Mesendoderm (in vitro differentiated cells): ENCODE measurements around the gene C17orf113.
A peak's percentile ranks its signal among the peaks of the same experiment; 100 is the strongest.

Source experiments
- DNase-seq: peaks from one replicate; pipeline ENCODE4 v3.0.0; 2013
- H2AK5ac ChIP-seq: 2 replicates; pipeline ENCODE4 v1.6.1; 2013; ENCODE audit warnings: low read length, inconsistent platforms
- H2BK120ac ChIP-seq: 2 replicates; pipeline ENCODE4 v1.6.1; 2013; ENCODE audit warnings: low read depth, mild to moderate bottlenecking, low read length, moderate library complexity, mixed read lengths
- H2BK15ac ChIP-seq: replicated peaks from 2 replicates; pipeline ENCODE4 v1.6.1; 2013; ENCODE audit warnings: low read depth, mild to moderate bottlenecking, moderate library complexity
- H2BK5ac ChIP-seq: 2 replicates; pipeline ENCODE4 v1.6.1; 2013; ENCODE audit warnings: low read length, inconsistent platforms
- H3K18ac ChIP-seq: 2 replicates; pipeline ENCODE4 v1.6.1; 2013; ENCODE audit warnings: mild to moderate bottlenecking, low read length, mixed read lengths
- H3K23ac ChIP-seq: one replicate; pipeline ENCODE4 v1.6.1; 2013; ENCODE audit warnings: low read length
- H3K27ac ChIP-seq: 2 replicates; pipeline ENCODE4 v1.5.1; 2013; ENCODE audit warnings: low read depth, mild to moderate bottlenecking, inconsistent platforms, low read length, moderate library complexity
- H3K27me3 ChIP-seq: 2 replicates; pipeline ENCODE4 v1.6.1; 2013; ENCODE audit warnings: low read length, control low read depth, mild to moderate bottlenecking, inconsistent platforms; ENCODE audit not compliant: insufficient read depth, poor library complexity
- H3K36me3 ChIP-seq: 2 replicates; pipeline ENCODE4 v1.6.1; 2013; ENCODE audit warnings: low read length, inconsistent platforms; ENCODE audit not compliant: control insufficient read depth, insufficient read depth
- H3K4ac ChIP-seq: one replicate; pipeline ENCODE4 v1.6.1; 2013; ENCODE audit warnings: low read depth, mild to moderate bottlenecking, low read length, moderate library complexity
- H3K4me1 ChIP-seq: 2 replicates; pipeline ENCODE4 v1.6.1; 2013; ENCODE audit warnings: low read depth, low read length, inconsistent platforms; ENCODE audit not compliant: control insufficient read depth
- H3K4me2 ChIP-seq: 2 replicates; pipeline ENCODE4 v1.6.1; 2013; ENCODE audit warnings: low read length
- H3K4me3 ChIP-seq: 2 replicates; pipeline ENCODE4 v1.5.1; 2013; ENCODE audit warnings: mild to moderate bottlenecking, low read length
- H3K56ac ChIP-seq: one replicate; pipeline ENCODE4 v1.6.1; 2013; ENCODE audit warnings: low read length
- H3K79me1 ChIP-seq: 2 replicates; pipeline ENCODE4 v1.6.1; 2013; ENCODE audit warnings: low read length, inconsistent platforms
- H3K79me2 ChIP-seq: 2 replicates; pipeline ENCODE4 v1.6.1; 2013; ENCODE audit warnings: mild to moderate bottlenecking, low read length; ENCODE audit not compliant: control insufficient read depth, insufficient read depth
- H3K9ac ChIP-seq: 2 replicates; pipeline ENCODE4 v1.6.1; 2013; ENCODE audit warnings: low read length, inconsistent platforms
- H4K5ac ChIP-seq: one replicate; pipeline ENCODE4 v1.6.1; 2013; ENCODE audit warnings: low read length
- H4K8ac ChIP-seq: one replicate; pipeline ENCODE4 v1.6.1; 2013; ENCODE audit warnings: low read depth, mild to moderate bottlenecking, control low read depth, low read length, moderate library complexity
- WGBS: extraction: QIAGEN DNeasy Blood & Tissue Kit; methylation state at CpG from one replicate; pipeline ENCODE4 v1.1.7; 2013; ENCODE audit warnings: low lambda C conversion rate, missing lambda C conversion rate; ENCODE audit not compliant: insufficient coverage; ENCODE audit errors: extremely low coverage; 5-methylcytosine and 5-hydroxymethylcytosine counted together

C17orf113 gene

DNA sequence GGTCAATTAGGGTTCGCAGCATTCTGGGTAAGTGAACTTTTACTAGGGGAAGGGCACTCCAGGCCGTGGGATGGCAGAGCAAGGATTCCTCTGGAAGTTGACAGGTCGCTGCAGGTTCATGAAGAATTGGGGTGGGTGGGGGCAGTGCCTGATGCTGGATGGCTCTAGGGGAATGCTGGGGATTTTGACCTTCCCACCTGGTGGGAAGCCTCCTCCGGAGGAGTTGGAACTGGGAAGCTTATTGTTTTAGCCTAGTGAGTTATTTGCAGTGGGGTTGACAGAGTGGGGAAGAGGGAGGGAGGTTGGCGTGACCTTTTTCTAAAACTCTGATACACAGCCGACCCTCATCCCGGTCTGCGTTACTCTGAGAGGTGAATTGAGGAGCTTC lies 606 bp upstream of the C17orf113 start:
- Histone ChIP-seq H4K8ac (no peak overlapping the region), H3K56ac (peak overlapping the region; percentile 70), H2BK120ac (no peak overlapping the region), H3K23ac (no peak overlapping the region), H3K4me2 (peak overlapping the region; percentile 87), H3K79me1 (no peaks in the 10 kb centered on the region), H3K9ac (peak overlapping the region; percentile 64), H3K36me3 (no peaks in the 10 kb centered on the region), H3K27ac (no peak overlapping the region), H2BK5ac (no peak overlapping the region), H3K4ac (no peak overlapping the region), H3K79me2 (no peaks in the 10 kb centered on the region), H3K18ac (no peak overlapping the region), H4K5ac (no peak overlapping the region), H3K4me1 (peaks cover 2% of the 10 kb centered on the region), H3K27me3 (no peaks in the 10 kb centered on the region), H2BK15ac (no peak overlapping the region), H3K4me3 (peak overlapping the region; percentile 47), H2AK5ac (no peak overlapping the region)
- WGBS = no CpG with 5 or more reads among the region's 8 CpGs
- no peak for DNase-seq

- H3K4me2 ChIP-seq = peak overlapping the region; percentile 59
- no peaks in the 10 kb centered on the region for H3K36me3 ChIP-seq
- peak overlapping the region; percentile 79 for H3K56ac ChIP-seq
- H3K79me2 ChIP-seq = no peaks in the 10 kb centered on the region
- no peak overlapping the region for H2AK5ac ChIP-seq
- H3K4me1 ChIP-seq = no peaks in the 10 kb centered on the region
- no peak overlapping the region for H2BK5ac ChIP-seq
- no CpG with 5 or more reads among the region's 7 CpGs for WGBS
- DNase-seq = no peak
- H3K23ac ChIP-seq = no peak overlapping the region
- H3K4ac ChIP-seq = no peak overlapping the region
- H3K27ac ChIP-seq = no peak overlapping the region
- no peak overlapping the region for H2BK15ac ChIP-seq
- H4K5ac ChIP-seq = no peak overlapping the region
- peak overlapping the region; percentile 3 for H3K4me3 ChIP-seq
- no peak overlapping the region for H3K18ac ChIP-seq
- no peak overlapping the region for H4K8ac ChIP-seq
- no peaks in the 10 kb centered on the region for H3K27me3 ChIP-seq
- H3K79me1 ChIP-seq = no peaks in the 10 kb centered on the region
- no peak overlapping the region for H2BK120ac ChIP-seq
- peak overlapping the region; percentile 62 for H3K9ac ChIP-seq
These were observed 488 bp downstream of the C17orf113 start for GRCh38 chr17:42049834-42050392.

DNA sequence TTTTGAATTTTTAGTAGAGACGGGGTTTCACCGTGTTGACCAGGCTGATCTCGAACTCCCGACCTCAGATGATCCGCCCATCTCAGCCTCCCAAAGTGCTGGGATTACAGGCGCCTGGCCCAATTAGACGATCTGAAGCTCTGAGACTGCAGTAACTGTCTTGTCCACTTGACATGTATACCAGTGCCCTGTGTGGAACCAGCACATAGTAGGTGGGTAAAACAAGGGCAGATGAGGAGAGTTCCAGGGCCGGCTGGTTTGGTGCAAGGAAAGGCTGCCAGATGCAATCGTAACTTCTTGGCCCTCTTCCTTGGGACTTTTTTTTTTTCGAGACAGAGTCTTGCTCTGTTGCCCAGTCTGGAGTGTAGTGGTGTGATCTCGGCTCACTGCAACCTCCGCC lies 3.1 kb downstream of the C17orf113 start:
- H4K8ac ChIP-seq = no peak overlapping the region
- H3K79me1 ChIP-seq = no peaks in the 10 kb centered on the region
- no peak overlapping the region for H2BK5ac ChIP-seq
- no peak overlapping the region for H3K23ac ChIP-seq
- no CpG with 5 or more reads among the region's 12 CpGs for WGBS
- H3K27me3 ChIP-seq = no peaks in the 10 kb centered on the region
- H3K79me2 ChIP-seq = no peaks in the 10 kb centered on the region
- no peak overlapping the region for H4K5ac ChIP-seq
- no peak overlapping the region for H2BK15ac ChIP-seq
- H3K4me1 ChIP-seq = no peaks in the 10 kb centered on the region
- H3K4me2 ChIP-seq = no peak overlapping the region
- H3K27ac ChIP-seq = no peak overlapping the region
- H2AK5ac ChIP-seq = no peak overlapping the region
- no peak overlapping the region for H3K18ac ChIP-seq
- no peak overlapping the region for H3K4me3 ChIP-seq
- no peak overlapping the region for H2BK120ac ChIP-seq
- H3K4ac ChIP-seq = no peak overlapping the region
- no peak for DNase-seq
- no peak overlapping the region for H3K56ac ChIP-seq
- H3K36me3 ChIP-seq = no peaks in the 10 kb centered on the region
- no peak overlapping the region for H3K9ac ChIP-seq

DNA sequence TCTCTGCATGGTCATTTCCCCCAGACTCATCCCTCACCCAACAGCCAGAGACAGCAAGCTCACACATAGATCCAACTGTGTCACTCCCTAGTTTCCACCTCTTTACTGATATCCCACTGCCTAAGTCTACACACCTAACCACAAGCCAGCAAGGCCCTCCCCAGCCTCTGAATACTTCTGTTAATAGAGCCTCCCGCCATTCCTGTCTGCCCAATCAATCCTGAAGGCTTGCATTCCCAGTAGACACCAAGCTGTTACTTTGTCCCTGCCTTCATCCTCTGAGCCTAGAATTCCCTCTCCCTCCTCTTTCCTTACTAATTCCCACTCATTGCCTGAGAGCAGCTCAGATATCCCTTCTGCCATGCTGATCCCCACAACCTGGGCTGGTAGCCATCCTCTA lies 4.7 kb downstream of the C17orf113 start:
- Histone ChIP-seq H3K79me2 (no peaks in the 10 kb centered on the region), H3K4me3 (no peak overlapping the region), H3K56ac (no peak overlapping the region), H3K27me3 (no peaks in the 10 kb centered on the region), H3K9ac (no peak overlapping the region), H2BK5ac (no peak overlapping the region), H4K8ac (no peak overlapping the region), H2BK120ac (no peak overlapping the region), H2BK15ac (no peak overlapping the region), H4K5ac (no peak overlapping the region), H3K4me2 (no peak overlapping the region), H3K4ac (no peak overlapping the region), H3K79me1 (no peaks in the 10 kb centered on the region), H2AK5ac (no peak overlapping the region), H3K23ac (no peak overlapping the region), H3K36me3 (no peaks in the 10 kb centered on the region), H3K27ac (no peak overlapping the region), H3K18ac (no peak overlapping the region), H3K4me1 (no peaks in the 10 kb centered on the region)
- DNase-seq = no peak
- no CpG with 5 or more reads among the region's 1 CpG for WGBS

GRCh38 chr17:42042598-42043319 lies 7.6 kb downstream of the C17orf113 start:
- Histone ChIP-seq H3K27ac (no peak overlapping the region), H2BK120ac (no peak overlapping the region), H2BK5ac (no peak overlapping the region), H3K9ac (no peak overlapping the region), H2AK5ac (no peak overlapping the region), H3K4ac (no peak overlapping the region), H3K36me3 (no peaks in the 10 kb centered on the region), H3K4me2 (no peak overlapping the region), H3K79me1 (no peaks in the 10 kb centered on the region), H3K18ac (no peak overlapping the region), H3K79me2 (no peaks in the 10 kb centered on the region), H3K56ac (no peak overlapping the region), H3K4me3 (no peak overlapping the region), H3K23ac (no peak overlapping the region), H3K27me3 (no peaks in the 10 kb centered on the region), H3K4me1 (no peaks in the 10 kb centered on the region), H4K8ac (no peak overlapping the region), H4K5ac (no peak overlapping the region), H2BK15ac (no peak overlapping the region)
- WGBS = no CpG with 5 or more reads among the region's 20 CpGs
- DNase-seq = no peak

- H2AK5ac ChIP-seq = no peak overlapping the region
- H3K27ac ChIP-seq = no peak overlapping the region
- H2BK5ac ChIP-seq = no peak overlapping the region
- H3K27me3 ChIP-seq = no peaks in the 10 kb centered on the region
- no peak overlapping the region for H2BK120ac ChIP-seq
- H3K36me3 ChIP-seq = no peaks in the 10 kb centered on the region
- no peak overlapping the region for H3K56ac ChIP-seq
- no peak overlapping the region for H2BK15ac ChIP-seq
- H3K23ac ChIP-seq = no peak overlapping the region
- no peak overlapping the region for H4K8ac ChIP-seq
- H3K79me1 ChIP-seq = no peaks in the 10 kb centered on the region
- no peaks in the 10 kb centered on the region for H3K4me1 ChIP-seq
- no peak overlapping the region for H3K4ac ChIP-seq
- no peak overlapping the region for H3K9ac ChIP-seq
- no peak overlapping the region for H4K5ac ChIP-seq
- no peak overlapping the region for H3K4me2 ChIP-seq
- H3K79me2 ChIP-seq = no peaks in the 10 kb centered on the region
- no peak for DNase-seq
- no peak overlapping the region for H3K18ac ChIP-seq
- no peak overlapping the region for H3K4me3 ChIP-seq
These were observed 8.8 kb downstream of the C17orf113 start for GRCh38 chr17:42041619-42042018.
